A673 (cell line): ENCODE results near the gene PAK3.

ENCODE experiments used
- EZH2 ChIP-seq: fragments of 200-600 bp; sonication (generic); IDR thresholded peaks from 2 replicates; pipeline ENCODE4 v1.6.1; 2017; ENCODE audit warnings: borderline replicate concordance, low read depth, mild to moderate bottlenecking, mixed read lengths, antibody characterized with exemption, low read length; ENCODE audit not compliant: poor library complexity, severe bottlenecking
- TF ChIP-seq, protein P1 (sequence below): fragments of 300-800, 200-600 bp; sonication (generic); conservative IDR thresholded peaks from 2 replicates; pipeline ENCODE4 v1.5.1; 2017; ENCODE audit warnings: low read depth, mild to moderate bottlenecking, antibody characterized with exemption, low read length, moderate library complexity, mixed read lengths

DNA sequence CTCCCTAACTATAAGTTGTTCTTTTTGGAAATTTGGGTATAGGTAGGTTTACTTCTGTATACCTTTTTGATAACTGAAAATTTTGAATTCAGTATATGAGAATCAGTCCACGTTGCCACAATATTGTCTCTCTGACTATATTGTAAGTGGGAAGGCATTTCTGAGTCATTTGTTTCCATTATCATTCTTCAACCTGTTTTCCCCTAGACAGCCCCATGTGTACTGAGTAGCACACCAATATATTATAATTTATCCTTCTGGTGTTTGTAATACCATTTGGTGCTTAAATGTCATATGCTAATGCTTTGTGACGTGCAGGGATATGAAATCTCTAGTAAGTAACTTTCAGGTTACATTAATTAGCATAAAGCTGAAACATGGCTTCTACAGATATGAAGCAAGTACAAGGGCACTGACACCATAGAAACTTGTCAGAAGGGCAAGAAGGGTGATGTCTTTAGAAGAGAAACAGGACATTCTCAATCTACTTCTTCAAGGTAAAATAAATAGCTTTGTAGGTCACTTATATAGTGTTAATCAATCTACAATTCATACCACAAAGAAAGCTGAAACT, 27.7 kb downstream of the PAK3 start:
- TF ChIP-seq, protein P1, sequence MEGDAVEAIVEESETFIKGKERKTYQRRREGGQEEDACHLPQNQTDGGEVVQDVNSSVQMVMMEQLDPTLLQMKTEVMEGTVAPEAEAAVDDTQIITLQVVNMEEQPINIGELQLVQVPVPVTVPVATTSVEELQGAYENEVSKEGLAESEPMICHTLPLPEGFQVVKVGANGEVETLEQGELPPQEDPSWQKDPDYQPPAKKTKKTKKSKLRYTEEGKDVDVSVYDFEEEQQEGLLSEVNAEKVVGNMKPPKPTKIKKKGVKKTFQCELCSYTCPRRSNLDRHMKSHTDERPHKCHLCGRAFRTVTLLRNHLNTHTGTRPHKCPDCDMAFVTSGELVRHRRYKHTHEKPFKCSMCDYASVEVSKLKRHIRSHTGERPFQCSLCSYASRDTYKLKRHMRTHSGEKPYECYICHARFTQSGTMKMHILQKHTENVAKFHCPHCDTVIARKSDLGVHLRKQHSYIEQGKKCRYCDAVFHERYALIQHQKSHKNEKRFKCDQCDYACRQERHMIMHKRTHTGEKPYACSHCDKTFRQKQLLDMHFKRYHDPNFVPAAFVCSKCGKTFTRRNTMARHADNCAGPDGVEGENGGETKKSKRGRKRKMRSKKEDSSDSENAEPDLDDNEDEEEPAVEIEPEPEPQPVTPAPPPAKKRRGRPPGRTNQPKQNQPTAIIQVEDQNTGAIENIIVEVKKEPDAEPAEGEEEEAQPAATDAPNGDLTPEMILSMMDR, result no peak
- no peak for TF ChIP-seq EZH2
